Osteoblast (primary cell): ENCODE data around the gene ABCD1. TPM values are rescaled to one million over a fixed set of nuclear protein-coding genes. Genes with fewer than 3 reads are reported as not detected.
A peak's percentile ranks its signal among the peaks of the same experiment; 100 is the strongest.

Source experiments
- DNase-seq: peaks from one replicate; pipeline ENCODE4 v3.0.0; 2011; ENCODE audit warnings: low spot score, mixed read lengths; ENCODE audit not compliant: insufficient read length; ENCODE audit errors: missing footprints
- H2AFZ ChIP-seq: 2 replicates; pipeline ENCODE4 v1.6.0; 2011; ENCODE audit warnings: mild to moderate bottlenecking, low read length
- H3K27ac ChIP-seq: 2 replicates; pipeline ENCODE4 v1.5.1; 2011; ENCODE audit warnings: mild to moderate bottlenecking, low read depth, low read length, moderate library complexity
- H3K27me3 ChIP-seq: 2 replicates; pipeline ENCODE4 v1.6.0; 2012; ENCODE audit warnings: mild to moderate bottlenecking, control low read depth, inconsistent platforms, low read length, moderate library complexity; ENCODE audit not compliant: insufficient read depth
- H3K36me3 ChIP-seq: 2 replicates; pipeline ENCODE4 v1.5.1; 2011; ENCODE audit warnings: mild to moderate bottlenecking, low read length, control low read depth, moderate library complexity; ENCODE audit not compliant: insufficient read depth
- H3K4me1 ChIP-seq: 2 replicates; pipeline ENCODE4 v1.5.1; 2011; ENCODE audit warnings: mild to moderate bottlenecking, low read length, control low read depth, moderate library complexity; ENCODE audit not compliant: insufficient read depth
- H3K4me2 ChIP-seq: 2 replicates; pipeline ENCODE4 v1.6.0; 2011; ENCODE audit warnings: mild to moderate bottlenecking, low read length; ENCODE audit not compliant: insufficient read depth
- H3K4me3 ChIP-seq: fragments of 200-600 bp; sonication (generic); 3 replicates; pipeline ENCODE4 v1.5.1; 2012; ENCODE audit warnings: mild to moderate bottlenecking, low read length, inconsistent platforms; ENCODE audit not compliant: insufficient read depth
- H3K79me2 ChIP-seq: 2 replicates; pipeline ENCODE4 v1.6.0; 2012; ENCODE audit warnings: mild to moderate bottlenecking, low read length, control low read depth, inconsistent platforms; ENCODE audit not compliant: insufficient read depth
- H3K9me3 ChIP-seq: 2 replicates; pipeline ENCODE4 v1.5.1; 2011; ENCODE audit warnings: low read depth, low read length, control low read depth
- H4K20me1 ChIP-seq: 2 replicates; pipeline ENCODE4 v1.6.0; 2012; ENCODE audit warnings: mild to moderate bottlenecking, low read length, control low read depth; ENCODE audit not compliant: insufficient read depth
- CTCF ChIP-seq: IDR thresholded peaks from 2 replicates; pipeline ENCODE4 v1.5.1; 2011; ENCODE audit warnings: mild to moderate bottlenecking, low read depth, low read length, moderate library complexity; ENCODE audit errors: extremely low read depth
- total RNA-seq: library from RNA; depleted of rRNA; stranded (reverse); fragments of >200 nt; gene quantifications from 2 replicates; pipeline ENCODE4 v1.2.3, GENCODE V29; 2012

ABCD1 gene
- total RNA-seq, 1 donor: 16.3 TPM

- H2AFZ ChIP-seq: no peak overlapping the region
- peaks cover 6% of the 10 kb centered on the region for H4K20me1 ChIP-seq
- H3K4me3 ChIP-seq: peak overlapping the region; percentile 51
- no peaks in the 10 kb centered on the region for H3K27me3 ChIP-seq
- peaks cover 29% of the 10 kb centered on the region for H3K79me2 ChIP-seq
- no peak for TF ChIP-seq CTCF
- DNase-seq: peak; percentile 95
- H3K9me3 ChIP-seq: no peaks in the 10 kb centered on the region
- peak overlapping the region; percentile 64 for H3K4me2 ChIP-seq
- H3K27ac ChIP-seq: peak overlapping the region; percentile 41
- H3K36me3 ChIP-seq: no peaks in the 10 kb centered on the region
- peaks cover 27% of the 10 kb centered on the region for H3K4me1 ChIP-seq
Measured at GRCh38 chrX:153726286-153727122, 1.8 kb downstream of the ABCD1 start.

GRCh38 chrX:153727123-153727931, 2.7 kb downstream of the ABCD1 start:
- H3K4me2 ChIP-seq: peak overlapping the region; percentile 64
- no peak overlapping the region for H2AFZ ChIP-seq
- H3K79me2 ChIP-seq: peaks cover 23% of the 10 kb centered on the region
- no peak for TF ChIP-seq CTCF
- H4K20me1 ChIP-seq: peaks cover 6% of the 10 kb centered on the region
- H3K4me3 ChIP-seq: peak overlapping the region; percentile 51
- peak overlapping the region; percentile 41 for H3K27ac ChIP-seq
- no peaks in the 10 kb centered on the region for H3K36me3 ChIP-seq
- peaks cover 22% of the 10 kb centered on the region for H3K4me1 ChIP-seq
- H3K27me3 ChIP-seq: no peaks in the 10 kb centered on the region
- peaks cover 3% of the 10 kb centered on the region for H3K9me3 ChIP-seq
- DNase-seq: peak; percentile 92

GRCh38 chrX:153728095-153728494, 3.4 kb downstream of the ABCD1 start:
- peaks cover 17% of the 10 kb centered on the region for H3K4me1 ChIP-seq
- H2AFZ ChIP-seq: no peak overlapping the region
- no peak overlapping the region for H3K4me2 ChIP-seq
- peaks cover 15% of the 10 kb centered on the region for H3K79me2 ChIP-seq
- H3K9me3 ChIP-seq: peaks cover 3% of the 10 kb centered on the region
- TF ChIP-seq CTCF: no peak
- H3K27me3 ChIP-seq: no peaks in the 10 kb centered on the region
- H3K4me3 ChIP-seq: no peak overlapping the region
- peak; percentile 74 for DNase-seq
- peaks cover 3% of the 10 kb centered on the region for H4K20me1 ChIP-seq
- H3K36me3 ChIP-seq: no peaks in the 10 kb centered on the region
- no peak overlapping the region for H3K27ac ChIP-seq
